ENCODE measurements around the gene MINDY2. TPM values are rescaled to one million over a fixed set of nuclear protein-coding genes. Genes with fewer than 3 reads are reported as not detected.

MINDY2 gene
- total RNA-seq, 2 experiments from 2014 or later: 17.3 to 18.0 TPM

Other genes starting within 250 kb of the MINDY2 start
- 100 to 1,000 TPM; 147 to 150 TPM for gene ADAM10, start 21.6 kb upstream of the MINDY2 start, total RNA-seq
- gene SLTM, start 162.4 kb downstream of the MINDY2 start, total RNA-seq: 100 to 1,000 TPM; 108 to 117 TPM
- 10 to 100 TPM; 32.3 to 37.2 TPM for gene RNF111, start 216.4 kb downstream of the MINDY2 start, total RNA-seq